8988T (cell line): ENCODE results near the gene GPR153.
"Not testable (repeated sequence)": the region's sequence is repeated elsewhere in the genome, so short reads cannot be mapped to it uniquely, and the experiment has no call there.

Source experiments
- DNase-seq: peaks from one replicate; pipeline ENCODE4 v3.0.0; 2011

Gene GPR153

DNA sequence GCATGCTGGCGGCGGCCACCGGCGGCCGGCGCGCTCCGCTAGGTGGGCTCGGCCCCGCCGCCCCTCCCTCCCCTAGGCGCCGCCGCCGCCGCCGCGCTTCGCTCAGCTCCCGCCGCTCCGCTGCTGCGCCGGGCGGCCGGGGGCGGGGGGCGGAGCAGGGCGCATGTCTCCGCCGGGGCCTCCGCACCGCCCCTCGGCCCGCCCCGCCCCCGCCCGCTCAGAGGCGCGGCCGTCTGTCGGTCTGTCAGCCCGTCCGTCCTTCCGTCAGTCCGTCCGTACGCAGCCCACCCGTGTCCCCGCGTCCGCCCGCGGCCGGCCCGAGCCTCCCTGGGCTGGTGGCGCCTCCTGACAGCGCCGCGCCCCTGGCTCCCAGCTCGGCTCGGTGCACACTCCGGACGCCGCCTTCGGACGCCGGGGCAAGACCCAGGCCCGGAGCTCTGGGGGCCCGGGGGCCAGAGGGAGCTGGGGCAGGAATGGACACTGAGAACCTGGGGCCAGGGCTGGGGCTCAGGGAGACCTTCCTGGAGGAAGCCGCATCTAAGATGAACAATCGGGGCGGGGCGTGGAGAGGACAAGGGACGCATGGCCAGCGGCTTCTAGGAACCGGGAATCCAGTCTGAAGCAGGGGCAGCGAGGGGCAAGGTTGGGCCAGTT, at the start of gene GPR153:
GPR153 (minus strand) TSS at position 138 of the 654 bp plus-strand sequence. CDS start 6,193 bp downstream, outside the sequence.
- no peak for DNase-seq

DNA sequence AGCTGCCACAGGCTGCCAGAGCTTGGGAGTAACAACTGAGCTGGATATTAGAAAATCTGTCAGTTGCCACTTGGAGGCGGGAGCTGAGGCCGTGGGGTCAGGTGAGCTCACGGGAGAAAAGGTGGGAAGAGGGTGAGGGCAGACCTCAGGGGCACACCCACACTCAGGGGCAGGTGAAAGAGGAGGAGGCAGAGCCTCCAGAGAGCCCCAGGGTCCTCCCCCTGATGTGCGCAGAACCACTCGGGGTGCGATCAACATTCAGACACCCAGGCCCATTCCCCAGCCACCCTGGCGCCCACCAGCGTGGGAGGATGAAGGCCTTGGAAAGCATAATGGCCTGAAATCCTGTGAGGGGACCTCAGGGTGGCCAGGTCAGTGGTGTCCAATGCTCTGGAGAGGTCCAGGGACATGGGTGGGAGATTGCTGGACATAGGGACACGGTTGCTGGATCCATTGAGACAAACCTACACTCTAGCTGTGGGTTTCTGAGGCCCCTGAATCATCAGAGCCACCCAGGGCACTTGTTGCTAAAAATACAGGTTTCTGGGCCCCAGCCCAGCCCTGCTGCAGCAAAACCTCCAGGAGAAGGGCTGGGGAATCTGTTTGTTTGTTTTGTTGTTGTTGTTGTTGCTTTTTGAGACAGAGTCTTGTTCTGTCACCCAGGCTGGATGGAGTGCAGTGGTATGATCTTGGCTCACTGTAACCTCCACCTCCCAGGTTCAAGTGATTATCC, 49.4 kb upstream of the GPR153 start:
- DNase-seq, result no peak

DNA sequence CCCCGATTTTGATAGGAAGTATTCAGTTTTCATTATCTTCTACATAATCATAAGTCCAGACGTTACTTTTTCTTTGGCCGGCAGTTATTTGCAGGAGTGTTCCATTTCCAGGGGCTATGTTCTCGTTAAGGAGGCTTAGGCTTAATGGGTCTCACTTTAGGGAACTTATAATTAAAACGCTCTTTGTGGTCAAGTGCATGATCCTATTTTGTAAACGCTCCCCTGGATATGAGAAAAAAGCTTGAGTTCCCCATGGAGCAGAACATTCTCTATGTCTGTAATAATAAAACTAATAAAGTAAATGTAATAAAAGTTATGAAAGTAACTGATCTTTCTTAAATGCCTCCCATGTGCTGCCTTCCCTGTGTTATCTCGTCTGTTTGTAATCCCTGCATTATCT, 48.7 kb upstream of the GPR153 start:
- DNase-seq, result no peak

DNA sequence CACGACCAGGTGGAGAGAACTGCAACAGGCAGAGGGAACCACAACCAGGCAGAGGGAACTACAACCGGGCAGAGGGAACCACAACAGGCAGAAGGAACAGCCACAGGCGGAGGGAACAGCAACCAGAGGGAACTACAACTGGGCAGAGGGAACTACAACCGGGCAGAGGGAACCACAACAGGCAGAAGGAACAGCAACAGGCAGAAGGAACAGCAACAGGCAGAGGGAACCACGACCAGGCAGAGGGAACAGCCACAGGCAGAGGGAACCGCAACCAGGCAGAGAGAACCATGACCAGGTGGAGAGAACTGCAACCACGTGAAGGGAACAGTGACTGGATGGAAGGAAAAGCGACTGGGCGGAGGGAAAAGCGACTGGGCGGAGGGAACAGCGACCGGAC, 47.6 kb upstream of the GPR153 start:
- no peak for DNase-seq

DNA sequence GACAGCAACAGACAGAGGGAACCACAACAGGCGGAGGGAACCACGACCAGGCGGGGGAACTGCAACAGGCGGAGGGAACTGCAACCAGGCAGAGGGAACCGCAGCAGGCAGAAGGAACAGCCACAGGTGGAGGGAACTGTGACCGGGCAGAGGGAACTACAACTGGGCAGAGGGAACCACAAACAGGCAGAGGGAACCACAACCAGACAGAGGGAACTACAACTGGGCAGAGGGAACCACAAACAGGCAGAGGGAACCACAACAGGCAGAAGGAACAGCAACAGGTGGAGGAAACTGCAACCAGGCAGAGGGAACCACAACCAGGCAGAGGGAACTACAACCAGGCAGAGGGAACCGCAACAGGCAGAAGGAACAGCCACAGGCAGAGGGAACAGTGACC, 46.8 kb upstream of the GPR153 start:
- DNase-seq, result not testable (repeated sequence)

DNA sequence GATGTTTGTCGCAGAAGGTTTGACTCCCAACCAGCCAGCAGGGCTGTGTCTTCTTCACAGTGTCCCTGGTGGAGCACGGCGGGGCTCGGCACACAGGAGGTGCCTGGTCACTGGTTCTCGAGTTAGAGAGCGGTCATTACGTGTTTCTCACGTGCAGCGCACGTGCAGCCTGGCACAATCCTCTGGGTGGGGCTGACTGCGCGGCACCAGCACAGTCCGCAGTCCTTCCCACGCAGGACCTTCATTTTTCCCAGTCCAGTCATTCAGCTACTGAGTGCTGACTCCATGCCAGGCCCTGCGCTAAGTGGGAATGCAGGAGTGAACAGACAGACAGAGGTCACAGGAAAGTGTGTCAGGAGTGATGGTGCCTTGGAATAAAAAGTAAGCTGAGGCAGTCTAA, 46.2 kb upstream of the GPR153 start:
- DNase-seq, result no peak

DNA sequence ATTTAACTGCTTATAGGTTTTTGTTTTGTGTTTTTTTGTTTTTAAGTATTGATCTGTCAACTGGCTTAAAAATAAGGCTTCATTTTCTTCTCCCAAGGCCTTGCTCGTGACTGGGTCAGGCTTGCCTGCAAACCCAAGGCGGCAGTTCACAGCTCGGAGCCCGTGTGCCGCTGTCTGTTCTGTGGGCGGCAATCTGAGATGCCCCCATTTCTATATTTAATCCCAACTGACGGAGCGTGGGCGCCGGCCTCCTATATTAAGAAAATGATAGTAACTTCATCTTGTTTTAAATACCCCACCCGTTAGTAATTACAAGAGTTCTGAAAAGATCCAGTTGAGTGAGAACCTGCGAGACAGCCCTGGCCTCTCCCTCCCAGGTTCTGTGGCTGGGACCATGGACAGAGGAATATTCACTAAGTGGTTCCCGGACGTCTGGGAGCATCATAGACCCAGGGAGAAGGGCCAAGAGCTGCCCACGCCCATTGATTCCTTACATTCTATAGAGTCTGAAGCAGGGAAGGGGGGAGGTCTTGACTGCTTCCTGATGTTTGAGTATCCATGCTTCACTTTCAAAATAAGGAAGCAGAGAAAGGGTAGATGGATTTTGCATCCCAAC, 42.6 kb upstream of the GPR153 start:
- DNase-seq, result no peak

DNA sequence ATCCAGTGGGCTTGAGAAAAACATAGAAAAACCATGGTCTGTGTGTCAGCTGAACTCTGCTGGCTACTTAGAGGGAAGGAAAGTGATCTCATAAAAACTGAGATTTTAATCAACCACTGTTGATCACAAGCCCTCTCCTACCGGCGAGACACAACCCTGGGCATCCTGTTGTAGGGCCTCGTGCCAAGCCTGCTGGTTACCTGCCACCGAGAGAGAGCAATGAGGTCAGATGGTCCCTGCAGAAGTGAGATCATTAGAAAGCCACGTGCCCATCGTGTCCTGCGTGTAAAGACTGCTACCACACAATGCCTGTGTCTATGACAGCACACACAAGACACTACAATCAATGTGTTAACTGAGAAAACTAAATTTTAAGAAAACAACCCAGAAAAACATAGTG, 41.7 kb upstream of the GPR153 start:
- no peak for DNase-seq

DNA sequence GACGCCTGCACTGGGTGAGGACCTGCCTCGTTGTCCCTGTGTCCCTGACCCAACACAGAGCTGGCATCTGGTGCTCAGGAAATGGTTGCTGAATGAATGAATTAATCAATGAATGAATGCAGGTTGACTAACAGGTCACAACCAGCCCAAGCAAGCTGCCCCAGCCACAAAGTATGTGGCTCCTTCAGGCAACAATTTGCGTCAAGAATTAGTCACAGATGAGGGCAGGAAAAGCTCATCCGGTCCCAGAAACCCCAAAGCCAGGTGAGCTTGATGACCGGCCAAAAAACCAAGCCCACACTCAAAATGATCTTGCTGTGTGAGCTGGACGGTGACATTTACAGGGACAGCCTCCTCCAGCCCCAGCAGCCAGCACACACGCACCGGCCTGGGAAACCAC, 40.6 kb upstream of the GPR153 start:
- no peak for DNase-seq

DNA sequence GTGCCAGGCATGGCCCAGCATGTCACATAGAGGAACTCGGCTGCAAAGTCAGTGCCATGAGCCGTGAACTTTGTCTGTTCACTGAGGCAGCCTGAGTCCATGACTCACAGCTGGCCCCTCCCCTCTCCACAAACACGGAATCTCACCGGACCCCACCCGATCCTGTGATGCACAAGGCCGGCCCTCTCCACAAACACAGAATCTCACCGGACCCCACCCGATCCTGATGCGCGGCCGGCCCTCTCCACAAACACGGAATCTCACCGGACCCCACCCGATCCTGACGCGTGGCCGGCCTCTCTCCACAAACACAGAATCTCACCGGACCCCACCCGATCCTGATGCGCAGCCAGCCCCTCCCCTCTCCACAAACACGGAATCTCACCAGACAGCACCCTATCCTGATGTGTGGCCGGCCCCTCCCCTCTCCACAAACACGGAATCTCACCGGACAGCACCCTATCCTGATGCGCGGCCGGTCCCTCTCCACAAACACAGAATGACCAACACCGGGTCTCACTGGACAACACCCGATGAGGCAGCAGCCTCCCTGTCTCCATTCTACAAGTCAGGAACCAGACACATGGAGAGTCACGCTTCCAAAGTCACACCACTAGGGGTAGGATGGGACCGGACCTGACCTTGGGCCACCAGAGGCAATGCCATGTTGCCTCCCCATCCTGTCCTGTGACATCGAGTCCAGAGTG, 39.6 kb upstream of the GPR153 start:
- no peak for DNase-seq

DNA sequence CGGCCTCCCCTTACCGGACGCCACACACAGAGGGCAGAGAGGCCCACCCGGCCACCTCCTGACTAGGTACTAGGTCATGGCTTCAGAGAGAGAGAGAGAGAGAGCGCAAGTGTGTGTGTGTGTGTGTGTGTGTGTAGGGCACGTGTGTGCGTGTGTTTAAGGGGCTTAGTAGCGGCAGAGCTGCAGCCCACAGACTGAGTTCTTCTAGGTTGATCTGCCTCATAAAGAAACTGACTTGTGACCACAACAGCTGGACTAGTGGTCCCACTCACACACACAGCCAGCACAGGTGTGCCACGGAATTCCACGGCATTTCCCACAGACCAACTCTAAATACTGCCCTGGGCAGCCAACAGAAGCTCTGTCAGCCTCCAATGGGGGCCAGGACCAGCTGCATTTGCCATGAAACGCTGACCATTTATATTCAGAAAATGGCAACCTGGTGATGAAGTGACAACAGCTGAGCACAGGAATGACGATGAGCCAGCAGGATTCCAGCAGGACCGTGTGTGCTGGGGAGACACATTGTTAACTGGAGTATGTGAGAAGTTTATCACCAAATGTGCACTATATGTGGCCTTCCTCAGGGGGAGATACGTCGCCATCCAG, 38.8 kb upstream of the GPR153 start:
- no peak for DNase-seq

DNA sequence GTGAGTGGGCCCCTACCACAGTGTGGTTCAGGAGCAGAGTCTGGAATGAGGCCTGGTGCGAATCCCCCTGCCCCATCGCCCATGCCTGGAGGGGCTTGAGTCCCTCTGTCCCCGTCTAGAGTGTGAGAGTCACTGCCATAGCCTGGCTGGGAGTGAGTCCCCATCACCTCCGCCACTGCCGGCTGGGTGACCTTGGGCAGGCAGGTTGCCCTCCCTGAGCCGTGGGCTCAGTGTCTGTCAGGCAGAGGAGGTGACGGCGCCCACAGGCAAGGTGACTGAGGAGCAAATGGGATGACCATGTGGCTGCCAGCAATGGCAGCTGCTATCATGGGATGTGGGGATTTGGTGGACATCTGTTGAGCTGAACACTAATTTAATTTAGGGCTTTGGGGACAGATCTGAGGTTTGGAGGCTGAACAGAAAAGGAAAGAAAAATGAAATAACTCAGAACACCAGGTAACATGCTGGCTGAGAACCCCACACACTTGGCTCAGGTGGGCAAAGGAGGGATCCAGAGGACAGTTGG, 38.1 kb upstream of the GPR153 start:
- no peak for DNase-seq

DNA sequence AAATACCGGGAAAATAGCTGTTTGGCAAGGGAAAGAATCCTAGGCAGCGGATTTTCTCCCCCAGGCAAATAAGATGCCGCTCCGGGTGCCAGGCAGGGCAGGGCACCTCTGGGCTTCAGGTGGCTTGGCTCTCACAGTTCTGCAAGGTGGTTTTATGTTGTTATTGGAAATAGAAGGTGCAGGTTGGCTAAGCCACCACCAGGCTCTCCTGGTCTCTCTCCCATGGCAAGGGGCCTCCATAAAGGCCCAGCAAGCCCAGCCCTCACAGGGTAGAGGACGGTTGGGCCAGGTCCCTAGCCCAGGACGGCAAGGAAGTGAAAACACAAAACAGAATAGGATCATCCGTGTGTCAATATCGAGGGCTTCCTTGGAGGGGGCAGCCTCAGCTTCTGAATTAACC, 37.6 kb upstream of the GPR153 start:
- no peak for DNase-seq

DNA sequence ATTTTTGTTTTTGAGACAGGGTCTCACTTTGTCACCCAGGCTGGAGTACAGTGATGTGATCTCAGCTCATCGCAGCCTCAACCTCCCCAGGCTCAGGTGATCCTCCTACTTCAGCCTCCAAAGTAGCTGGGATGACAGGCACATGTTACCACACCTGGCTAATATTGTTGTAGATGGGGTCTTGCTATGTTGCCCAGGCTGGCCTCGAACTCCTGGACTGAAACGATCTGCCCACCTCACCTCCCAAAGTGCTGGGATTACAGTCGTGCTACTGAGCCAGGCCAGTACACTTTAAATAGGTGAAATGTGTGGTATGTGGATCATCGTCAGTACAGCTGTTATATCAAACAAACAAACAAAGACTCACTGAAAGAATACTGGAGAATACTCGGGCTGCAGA, 35.0 kb upstream of the GPR153 start:
- no peak for DNase-seq

DNA sequence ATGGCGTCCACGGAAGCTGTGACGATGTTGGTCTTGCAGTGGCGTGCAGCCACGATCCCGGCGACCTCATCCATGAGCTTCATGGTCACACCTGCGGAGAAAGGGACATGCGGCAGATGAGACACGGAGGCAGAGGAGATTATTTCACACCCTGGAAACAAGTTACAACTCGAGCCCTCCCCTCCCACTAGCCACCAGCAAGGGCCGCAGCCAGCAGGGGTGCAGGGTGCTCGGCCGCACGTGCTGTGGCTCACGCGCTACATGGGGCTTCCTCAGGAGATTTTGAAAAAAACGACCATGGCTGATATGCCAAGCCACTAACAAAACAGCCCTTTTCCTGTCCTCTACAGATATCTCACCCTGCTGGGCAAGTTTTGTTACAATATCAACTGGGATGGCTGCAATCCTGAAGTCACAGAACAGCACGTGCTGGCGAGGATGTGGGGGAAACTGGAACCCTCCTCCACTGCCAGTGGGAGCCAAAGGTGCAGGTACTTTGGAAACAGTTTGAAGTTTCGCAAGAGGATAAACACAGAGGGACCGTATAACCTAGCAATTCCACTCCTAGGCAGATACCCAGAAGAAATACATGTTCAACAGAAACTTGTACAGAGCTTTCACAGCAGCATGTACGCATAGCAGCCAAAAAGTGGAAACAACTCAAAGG, 34.1 kb upstream of the GPR153 start:
- DNase-seq, result no peak

DNA sequence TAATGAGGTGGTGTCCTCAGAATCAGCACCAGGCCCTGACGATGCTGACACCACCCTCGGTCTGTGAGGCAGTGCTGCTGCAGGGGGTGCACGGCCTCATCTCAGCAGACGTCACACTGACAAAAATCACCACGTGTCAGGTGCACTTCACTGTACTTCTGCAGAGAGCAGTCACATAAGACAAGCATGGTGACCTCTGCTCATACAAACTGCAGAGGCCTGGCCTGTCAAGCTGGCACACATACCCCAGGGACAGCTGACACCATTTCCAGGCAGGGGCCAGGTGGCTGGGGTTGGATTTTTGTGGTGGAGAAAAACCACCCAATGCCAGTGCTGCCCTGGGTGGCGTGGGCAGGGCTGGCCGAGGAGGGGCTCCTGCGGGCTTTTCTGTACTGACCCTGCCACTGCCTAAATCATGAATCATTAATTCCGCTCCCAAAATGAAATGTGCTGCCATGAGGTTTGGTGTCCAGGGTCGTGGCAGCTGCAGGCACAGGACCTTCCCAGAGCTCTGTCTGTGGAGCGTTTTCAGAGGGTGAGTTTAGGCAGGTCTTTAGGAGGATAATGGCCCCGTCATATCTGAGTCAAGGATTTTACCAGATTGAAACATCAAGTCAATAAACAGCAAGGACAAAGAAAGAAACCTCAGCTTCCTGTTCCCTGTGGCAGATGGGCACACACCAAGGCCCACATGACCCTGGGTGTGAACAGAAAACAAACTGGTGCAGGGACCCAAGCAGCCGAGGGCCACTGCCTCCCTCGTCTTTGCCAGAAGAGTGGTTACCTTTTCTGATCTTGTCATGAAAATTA, 33.4 kb upstream of the GPR153 start:
- no peak for DNase-seq

DNA sequence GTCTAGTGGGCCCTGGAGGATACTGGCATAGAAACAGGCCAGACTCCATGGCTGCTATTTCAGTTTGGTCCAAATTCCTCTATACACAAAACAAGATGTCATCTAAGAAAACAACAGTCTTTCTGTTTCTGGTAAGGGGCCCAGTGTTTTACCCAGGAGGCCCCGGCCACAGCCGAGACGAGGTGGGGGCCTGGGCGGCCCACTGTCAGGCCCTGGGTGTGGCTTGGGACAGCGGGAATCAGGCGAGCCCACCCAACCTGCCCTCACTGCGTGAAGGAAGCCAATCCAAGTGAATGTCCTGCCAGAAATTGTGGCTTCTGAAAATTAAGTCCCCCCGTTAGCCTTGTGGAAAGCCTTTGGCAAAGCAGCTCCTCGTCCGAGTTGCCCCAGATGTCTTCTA, 31.2 kb upstream of the GPR153 start:
- DNase-seq, result no peak

DNA sequence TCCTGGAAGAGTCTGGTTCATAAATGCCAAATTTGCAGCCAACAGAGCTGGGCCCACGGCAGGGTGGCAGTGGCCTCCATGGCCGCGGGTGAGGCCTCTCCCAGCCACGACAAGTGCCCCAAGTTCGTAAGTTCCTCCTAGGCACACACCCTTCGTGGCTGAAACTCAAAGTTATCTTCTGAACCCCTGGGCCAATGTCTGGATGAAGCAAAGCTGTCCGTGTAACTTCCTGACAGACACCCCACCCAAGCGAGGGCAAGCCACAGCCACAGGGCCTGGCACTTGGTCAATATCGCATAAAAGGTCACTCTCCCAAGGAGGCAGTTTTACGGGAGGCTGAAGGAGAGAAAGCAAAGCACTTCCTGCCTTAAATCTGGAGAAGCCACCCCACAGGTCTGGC, 27.8 kb upstream of the GPR153 start:
- no peak for DNase-seq

DNA sequence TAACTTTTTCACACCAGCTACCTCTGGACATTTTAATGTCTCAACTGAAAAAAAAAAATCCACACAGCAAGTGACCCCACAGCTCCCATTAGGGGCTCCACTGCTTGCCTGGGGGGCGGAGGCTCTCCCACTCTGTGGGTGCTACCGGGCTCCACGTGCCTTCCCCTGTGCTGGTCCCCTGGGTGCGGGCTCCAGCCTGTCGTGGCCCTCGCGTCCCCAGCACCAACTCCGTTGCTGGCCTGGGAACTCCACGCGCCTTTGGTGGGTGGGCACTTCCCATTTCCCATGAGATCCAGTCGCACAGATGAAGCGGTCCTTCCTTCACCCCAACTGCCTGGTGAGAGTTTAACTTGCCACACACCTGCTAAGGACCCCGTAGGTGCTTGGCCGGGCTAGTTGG, 27.1 kb upstream of the GPR153 start:
- DNase-seq, result no peak

DNA sequence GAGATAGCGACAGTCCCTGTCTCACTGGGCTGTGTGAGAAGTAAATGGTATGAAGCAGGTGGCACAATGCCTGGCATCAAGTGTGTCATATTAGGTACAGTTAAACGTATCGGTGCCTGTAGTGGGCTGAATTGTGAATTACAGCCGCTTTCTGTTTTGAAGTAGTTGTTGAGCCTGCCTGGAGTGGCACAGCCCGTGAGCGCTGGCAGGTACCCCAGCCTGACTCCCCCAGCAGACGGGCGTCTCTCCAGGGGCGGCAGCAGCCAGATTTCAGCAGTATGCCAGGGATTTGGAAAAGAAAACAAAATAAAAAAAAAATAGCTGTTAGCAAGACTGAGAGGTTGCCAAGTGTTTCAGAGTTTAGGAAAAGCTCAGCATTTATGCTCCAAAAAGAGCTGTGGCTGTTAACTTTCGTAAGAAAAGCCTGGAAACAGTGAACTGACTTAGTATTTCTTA, 26.6 kb upstream of the GPR153 start:
- DNase-seq, result no peak

DNA sequence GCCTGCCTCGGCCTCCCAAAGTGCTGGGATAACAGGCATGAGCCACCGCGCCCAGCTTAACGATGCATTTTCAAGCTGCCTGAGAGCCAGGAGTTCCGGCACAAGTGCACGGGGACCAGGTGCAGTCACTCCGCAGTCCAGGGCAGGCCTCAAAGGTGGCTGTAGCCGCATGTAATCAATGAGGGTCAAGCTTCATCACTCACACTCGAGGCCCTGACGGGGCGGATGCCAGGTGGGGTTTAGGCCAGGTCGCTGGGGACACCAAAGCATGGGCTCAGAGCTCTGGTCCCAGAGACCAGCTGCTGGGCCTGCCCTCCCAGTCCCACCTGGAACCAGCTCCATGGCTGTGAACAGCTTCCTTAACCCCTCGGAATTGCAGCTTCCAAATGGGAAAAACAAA, 26.1 kb upstream of the GPR153 start:
- no peak for DNase-seq

DNA sequence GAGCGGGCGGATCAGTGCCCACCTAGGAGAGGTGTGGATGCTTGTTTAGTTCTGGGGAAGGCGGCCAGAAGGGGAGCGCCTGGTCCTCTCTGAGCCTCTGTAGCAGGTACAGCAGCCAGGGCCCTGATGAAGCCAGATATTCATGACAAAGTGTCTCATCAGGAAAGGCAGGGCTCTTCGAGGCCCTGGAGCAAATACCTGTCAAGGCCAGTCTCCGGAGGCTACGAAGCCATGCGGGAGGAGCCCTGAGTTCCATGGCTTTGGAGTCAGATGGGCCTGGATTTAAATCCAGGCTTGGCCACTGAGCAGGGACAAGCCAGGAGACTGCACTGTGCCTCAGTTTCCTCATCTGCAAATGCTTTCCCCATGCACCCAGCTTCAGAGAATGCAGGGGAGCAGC, 25.4 kb upstream of the GPR153 start:
- DNase-seq, result no peak
